Measurements from ENCODE around the gene ANKRD30A.

- TF ChIP-seq CTCF (IDR thresholded peaks at IDR 0.05), result no peak
- TF ChIP-seq EP300 (IDR thresholded peaks at IDR 0.05), result no peak
- no peak for TF ChIP-seq POLR2AphosphoS5 (IDR thresholded peaks at IDR 0.05)
These were observed 137.9 kb downstream of the ANKRD30A start for GRCh38 chr10:37263304-37263703.
